ENCODE measurements around the gene MRGPRG.

DNA sequence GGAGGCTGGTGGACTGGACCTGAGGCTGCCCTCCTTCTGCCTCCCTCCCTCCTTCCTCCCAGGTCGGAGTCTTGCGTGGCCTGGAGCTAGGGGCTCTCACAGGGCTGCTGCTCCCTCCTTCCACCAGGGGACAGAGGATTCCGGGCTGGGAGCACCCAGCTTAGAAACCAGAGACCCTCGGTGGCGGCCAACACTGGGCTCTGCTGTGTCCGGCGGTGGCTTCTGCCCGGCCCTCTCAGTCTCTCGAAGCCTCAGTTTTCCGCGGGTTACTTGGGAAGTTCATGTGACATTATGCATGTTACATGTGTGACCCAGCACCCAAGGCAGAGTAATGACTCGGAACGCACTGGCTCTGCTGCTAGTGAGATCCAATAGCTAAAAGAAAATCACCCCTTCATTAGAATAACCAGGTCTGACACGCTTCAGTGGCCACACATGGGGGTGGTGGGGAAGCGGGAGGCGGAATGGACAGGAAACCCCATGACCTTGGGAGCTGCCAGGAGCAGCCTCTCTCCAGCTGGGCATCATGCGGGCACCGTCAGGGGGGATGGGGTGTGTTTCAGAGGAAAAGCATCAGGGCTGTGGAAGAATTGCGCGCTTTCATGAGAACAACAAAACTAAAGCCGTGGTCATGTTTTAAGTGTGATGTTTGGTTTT is 5.9 kb upstream of the MRGPRG start:
- TF ChIP-seq ZNF121 (CRISPR knock-in tag; IDR thresholded peaks at IDR 0.05) (no peak), JUN (CRISPR knock-in tag; IDR thresholded peaks at IDR 0.05) (no peak)
- TF ChIP-seq, protein P1, sequence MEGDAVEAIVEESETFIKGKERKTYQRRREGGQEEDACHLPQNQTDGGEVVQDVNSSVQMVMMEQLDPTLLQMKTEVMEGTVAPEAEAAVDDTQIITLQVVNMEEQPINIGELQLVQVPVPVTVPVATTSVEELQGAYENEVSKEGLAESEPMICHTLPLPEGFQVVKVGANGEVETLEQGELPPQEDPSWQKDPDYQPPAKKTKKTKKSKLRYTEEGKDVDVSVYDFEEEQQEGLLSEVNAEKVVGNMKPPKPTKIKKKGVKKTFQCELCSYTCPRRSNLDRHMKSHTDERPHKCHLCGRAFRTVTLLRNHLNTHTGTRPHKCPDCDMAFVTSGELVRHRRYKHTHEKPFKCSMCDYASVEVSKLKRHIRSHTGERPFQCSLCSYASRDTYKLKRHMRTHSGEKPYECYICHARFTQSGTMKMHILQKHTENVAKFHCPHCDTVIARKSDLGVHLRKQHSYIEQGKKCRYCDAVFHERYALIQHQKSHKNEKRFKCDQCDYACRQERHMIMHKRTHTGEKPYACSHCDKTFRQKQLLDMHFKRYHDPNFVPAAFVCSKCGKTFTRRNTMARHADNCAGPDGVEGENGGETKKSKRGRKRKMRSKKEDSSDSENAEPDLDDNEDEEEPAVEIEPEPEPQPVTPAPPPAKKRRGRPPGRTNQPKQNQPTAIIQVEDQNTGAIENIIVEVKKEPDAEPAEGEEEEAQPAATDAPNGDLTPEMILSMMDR (IDR thresholded peaks at IDR 0.05): no peak
- TF ChIP-seq, protein P2, sequence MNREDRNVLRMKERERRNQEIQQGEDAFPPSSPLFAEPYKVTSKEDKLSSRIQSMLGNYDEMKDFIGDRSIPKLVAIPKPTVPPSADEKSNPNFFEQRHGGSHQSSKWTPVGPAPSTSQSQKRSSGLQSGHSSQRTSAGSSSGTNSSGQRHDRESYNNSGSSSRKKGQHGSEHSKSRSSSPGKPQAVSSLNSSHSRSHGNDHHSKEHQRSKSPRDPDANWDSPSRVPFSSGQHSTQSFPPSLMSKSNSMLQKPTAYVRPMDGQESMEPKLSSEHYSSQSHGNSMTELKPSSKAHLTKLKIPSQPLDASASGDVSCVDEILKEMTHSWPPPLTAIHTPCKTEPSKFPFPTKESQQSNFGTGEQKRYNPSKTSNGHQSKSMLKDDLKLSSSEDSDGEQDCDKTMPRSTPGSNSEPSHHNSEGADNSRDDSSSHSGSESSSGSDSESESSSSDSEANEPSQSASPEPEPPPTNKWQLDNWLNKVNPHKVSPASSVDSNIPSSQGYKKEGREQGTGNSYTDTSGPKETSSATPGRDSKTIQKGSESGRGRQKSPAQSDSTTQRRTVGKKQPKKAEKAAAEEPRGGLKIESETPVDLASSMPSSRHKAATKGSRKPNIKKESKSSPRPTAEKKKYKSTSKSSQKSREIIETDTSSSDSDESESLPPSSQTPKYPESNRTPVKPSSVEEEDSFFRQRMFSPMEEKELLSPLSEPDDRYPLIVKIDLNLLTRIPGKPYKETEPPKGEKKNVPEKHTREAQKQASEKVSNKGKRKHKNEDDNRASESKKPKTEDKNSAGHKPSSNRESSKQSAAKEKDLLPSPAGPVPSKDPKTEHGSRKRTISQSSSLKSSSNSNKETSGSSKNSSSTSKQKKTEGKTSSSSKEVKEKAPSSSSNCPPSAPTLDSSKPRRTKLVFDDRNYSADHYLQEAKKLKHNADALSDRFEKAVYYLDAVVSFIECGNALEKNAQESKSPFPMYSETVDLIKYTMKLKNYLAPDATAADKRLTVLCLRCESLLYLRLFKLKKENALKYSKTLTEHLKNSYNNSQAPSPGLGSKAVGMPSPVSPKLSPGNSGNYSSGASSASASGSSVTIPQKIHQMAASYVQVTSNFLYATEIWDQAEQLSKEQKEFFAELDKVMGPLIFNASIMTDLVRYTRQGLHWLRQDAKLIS (CRISPR knock-in tag; IDR thresholded peaks at IDR 0.05; ENCODE audit: borderline replicate concordance): no peak
- TF ChIP-seq, protein P3, sequence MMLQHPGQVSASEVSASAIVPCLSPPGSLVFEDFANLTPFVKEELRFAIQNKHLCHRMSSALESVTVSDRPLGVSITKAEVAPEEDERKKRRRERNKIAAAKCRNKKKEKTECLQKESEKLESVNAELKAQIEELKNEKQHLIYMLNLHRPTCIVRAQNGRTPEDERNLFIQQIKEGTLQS (CRISPR knock-in tag; conservative IDR thresholded peaks at IDR 0.05): no peak
